GM18868 (cell line): ENCODE data around the gene KIF16B.
"Not testable (repeated sequence)": the region's sequence is repeated elsewhere in the genome, so short reads cannot be mapped to it uniquely, and the experiment has no call there.

Experiments used
- ATAC-seq: cut with Tn5 transposase; IDR thresholded peaks from one replicate; pipeline ENCODE4 v1.9.1; 2021; ENCODE audit warnings: mild to moderate bottlenecking, moderate library complexity; ENCODE audit not compliant: unreplicated experiment

KIF16B gene

DNA sequence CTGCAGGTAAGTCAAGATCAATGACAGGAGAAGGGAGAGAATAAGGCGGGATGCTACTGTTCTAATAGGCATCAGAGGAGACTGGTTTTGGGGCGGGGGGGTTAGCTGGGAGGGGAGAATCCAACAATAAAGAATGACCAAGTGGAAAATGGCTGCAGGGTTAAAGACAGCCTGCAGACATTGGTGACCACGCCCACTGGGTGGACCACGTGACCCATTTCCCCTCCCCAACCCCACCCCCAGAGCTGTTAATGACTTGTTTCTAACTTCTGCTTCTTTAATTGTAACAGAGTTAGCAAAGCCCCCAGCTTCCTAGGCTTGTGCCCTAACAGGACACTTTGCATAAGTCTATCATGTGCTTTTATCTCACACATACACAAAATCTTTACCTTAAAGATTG is 344.5 kb downstream of the KIF16B start:
- no peak for ATAC-seq

- not testable (repeated sequence) for ATAC-seq
Observed at GRCh38 chr20:16226961-16227360, 346.3 kb downstream of the KIF16B start.

DNA sequence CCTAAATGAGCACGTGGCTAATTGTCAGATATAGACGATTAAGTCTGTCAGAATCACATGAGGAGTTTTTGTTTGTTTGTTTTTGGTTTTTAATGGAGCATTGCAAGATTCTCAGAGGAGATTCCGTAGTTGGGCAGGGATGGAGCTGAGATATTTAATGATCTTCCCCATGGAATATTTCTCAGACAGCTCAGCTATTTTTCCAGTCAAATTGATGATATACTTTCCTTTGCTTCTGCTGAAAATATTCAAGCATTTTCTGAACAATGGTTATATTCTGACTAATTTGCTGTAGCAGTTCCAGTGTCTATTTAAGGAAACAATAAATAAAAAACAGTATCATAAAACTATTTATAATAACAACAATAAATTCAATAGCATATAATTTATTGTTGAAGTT is 348.4 kb downstream of the KIF16B start:
- ATAC-seq, result no peak

- no peak for ATAC-seq
Observed at GRCh38 chr20:16222859-16223411, 350.3 kb downstream of the KIF16B start.
